HG03378 (cell line): ENCODE measurements around the gene RPL35A.
A peak's percentile ranks its signal among the peaks of the same experiment; 100 is the strongest.
"Not testable (repeated sequence)": the region's sequence is repeated elsewhere in the genome, so short reads cannot be mapped to it uniquely, and the experiment has no call there.

ENCODE experiments used
- ATAC-seq: cut with Tn5 transposase; IDR thresholded peaks from one replicate; pipeline ENCODE4 v1.9.1; 2021; ENCODE audit warnings: mild to moderate bottlenecking, moderate library complexity; ENCODE audit not compliant: unreplicated experiment

The RPL35A gene

GRCh38 chr3:197951392-197951990 lies 1.5 kb downstream of the RPL35A start:
- no peak for ATAC-seq

GRCh38 chr3:197952440-197952839 lies 2.5 kb downstream of the RPL35A start:
- ATAC-seq = no peak

GRCh38 chr3:197953325-197953724 lies 3.3 kb downstream of the RPL35A start:
- no peak for ATAC-seq

- ATAC-seq = no peak
These were observed 3.9 kb downstream of the RPL35A start for GRCh38 chr3:197953881-197954280.

- ATAC-seq = no peak
These were observed 6.0 kb downstream of the RPL35A start for GRCh38 chr3:197955892-197956477.

- ATAC-seq = no peak
These were observed 6.6 kb downstream of the RPL35A start for GRCh38 chr3:197956626-197956988.

- ATAC-seq = no peak
These were observed 7.8 kb downstream of the RPL35A start for GRCh38 chr3:197957790-197958133.

GRCh38 chr3:197958346-197958745 lies 8.4 kb downstream of the RPL35A start:
- no peak for ATAC-seq

GRCh38 chr3:197958848-197959247 lies 8.9 kb downstream of the RPL35A start:
- ATAC-seq = not testable (repeated sequence)

GRCh38 chr3:197959500-197959890 lies 9.5 kb downstream of the RPL35A start:
- ATAC-seq = no peak

- ATAC-seq = peak; percentile 93
These were observed 10.1 kb downstream of the RPL35A start, which contains the start of gene LMLN for GRCh38 chr3:197959891-197960693. Gene LMLN, plus strand, starts transcription at chr3:197960217. Its CDS starts 29 bp downstream, at chr3:197960246.

- ATAC-seq = no peak
These were observed 10.9 kb downstream of the RPL35A start for GRCh38 chr3:197960694-197961581.

- ATAC-seq = no peak
These were observed 11.6 kb downstream of the RPL35A start for GRCh38 chr3:197961582-197961945.

GRCh38 chr3:197963019-197963637 lies 13.1 kb downstream of the RPL35A start:
- no peak for ATAC-seq

- ATAC-seq = not testable (repeated sequence)
These were observed 17.5 kb downstream of the RPL35A start for GRCh38 chr3:197967337-197967989.

- ATAC-seq = no peak
These were observed 20.6 kb downstream of the RPL35A start for GRCh38 chr3:197970588-197970987.

- no peak for ATAC-seq
These were observed 24.0 kb downstream of the RPL35A start for GRCh38 chr3:197974016-197974415.

GRCh38 chr3:197975311-197975710 lies 25.3 kb downstream of the RPL35A start:
- no peak for ATAC-seq

- ATAC-seq = no peak
These were observed 33.1 kb downstream of the RPL35A start for GRCh38 chr3:197983076-197983475.

- ATAC-seq = no peak
These were observed 39.7 kb downstream of the RPL35A start for GRCh38 chr3:197989651-197990050.
